Lower leg skin (tissue), 4 donors: ENCODE results near the gene UST. TPM values are rescaled to one million over a fixed set of nuclear protein-coding genes. Genes with fewer than 3 reads are reported as not detected.

ENCODE experiments used
- DNase-seq, 2 donors: peaks; one replicate each; pipeline ENCODE4 v3.0.0-alpha.2; 2019; ENCODE audit warnings: low spot score in 2 of 2
- H3K4me3 ChIP-seq: fragments of 200-600 bp; sonication (generic); 2 replicates; pipeline ENCODE4 v1.5.1; 2017; ENCODE audit warnings: mild to moderate bottlenecking, low read depth; ENCODE audit not compliant: poor library complexity, severe bottlenecking
- CTCF ChIP-seq, 3 donors: fragments of 450-650 bp; IDR thresholded peaks; one replicate each; pipeline ENCODE4 v1.5.1; 2016; ENCODE audit warnings: antibody characterized with exemption in 3 of 3, mild to moderate bottlenecking in 3 of 3, moderate library complexity in 2 of 3
- POLR2A ChIP-seq, 2 donors: fragments of 450-650 bp; IDR thresholded peaks; one replicate each; pipeline ENCODE4 v1.6.1; 2016 to 2017; ENCODE audit warnings: antibody characterized with exemption in 2 of 2, mild to moderate bottlenecking in 1 of 2, moderate library complexity in 1 of 2
- WGBS, 2 donors: methylation state at CpG; one replicate each; pipeline ENCODE4 v1.1.5; 2018; 5-methylcytosine and 5-hydroxymethylcytosine counted together
- intact Hi-C: fragments of 100-400 bp; cut with DNase I; formaldehyde crosslinking; loops from one replicate; pipeline ENCODE4 v1.15.0; 2023; ENCODE audit warnings: low total_unique reads
- total RNA-seq, 4 donors: library from RNA; depleted of rRNA; stranded (reverse); fragments of >200 nt; gene quantifications; one replicate each; pipeline ENCODE4 v1.1.0, GENCODE V29; 2016

UST gene
- total RNA-seq, 4 donors from 2014 or later = 12.2 to 21.7 (median 17.7) TPM

GRCh38 chr6:148935705-148936435 is 189.0 kb downstream of the UST start:
- TF ChIP-seq POLR2A (IDR thresholded peaks at IDR 0.05) (no peak), CTCF (IDR thresholded peaks at IDR 0.05) (no peak)
- no peak for DNase-seq
- intact Hi-C loops = no loop called here
- no peak overlapping the region for H3K4me3 ChIP-seq
- 60 to 63% methylated on average over 7 of the region's 7 CpGs for WGBS, 2 donors

GRCh38 chr6:148943451-148943850 is 196.6 kb downstream of the UST start:
- TF ChIP-seq CTCF (IDR thresholded peaks at IDR 0.05) = no peak
- TF ChIP-seq POLR2A (IDR thresholded peaks at IDR 0.05) = no peak
- no peak for DNase-seq
- intact Hi-C loops = loop anchor here (10.0 kb wide), 1 partner anchor 199 kb away; the partner anchor contains the start of gene UST
- H3K4me3 ChIP-seq = no peak overlapping the region
- WGBS, 2 donors = 49 to 65% methylated on average over 1 of the region's 1 CpG

DNA sequence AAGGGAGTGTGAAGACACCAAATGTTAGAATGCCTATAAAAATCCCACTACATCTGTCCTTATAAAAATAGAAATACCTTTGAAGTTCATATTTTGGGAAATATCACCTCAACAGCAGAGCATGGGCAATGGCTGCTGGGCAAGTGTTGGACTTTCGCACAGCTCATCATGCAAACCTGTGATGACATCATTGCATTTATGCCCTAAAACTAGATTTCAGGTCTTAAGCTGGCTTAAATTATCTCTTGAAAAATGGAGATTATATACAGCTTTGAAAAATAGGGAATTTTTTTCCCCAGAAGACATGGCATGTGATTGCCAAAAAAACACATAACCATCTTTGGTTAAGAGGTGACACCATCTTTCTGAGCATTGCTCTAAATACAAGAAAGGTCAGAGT is 197.8 kb downstream of the UST start:
- 97 to 100% methylated on average over 1 of the region's 1 CpG for WGBS, 2 donors
- no peak overlapping the region for H3K4me3 ChIP-seq
- TF ChIP-seq CTCF (IDR thresholded peaks at IDR 0.05) = no peak
- TF ChIP-seq POLR2A (IDR thresholded peaks at IDR 0.05) = no peak
- intact Hi-C loops = loop anchor here (10.0 kb wide), 1 partner anchor 200 kb away; the partner anchor contains the start of gene UST
- no peak for DNase-seq

- WGBS, 2 donors = 67 to 75% methylated on average over 8 of the region's 8 CpGs
- no peak for DNase-seq
- no peak overlapping the region for H3K4me3 ChIP-seq
- TF ChIP-seq POLR2A (IDR thresholded peaks at IDR 0.05) (no peak), CTCF (IDR thresholded peaks at IDR 0.05) (no peak)
- intact Hi-C loops = loop anchor here (10.0 kb wide), 1 partner anchor 201 kb away; the partner anchor contains the start of gene UST
These were observed 198.6 kb downstream of the UST start for GRCh38 chr6:148945301-148946021.

- TF ChIP-seq CTCF (IDR thresholded peaks at IDR 0.05) (peak in 1 of 3 donors; percentile 73), POLR2A (IDR thresholded peaks at IDR 0.05) (no peak)
- intact Hi-C loops = loop anchor here (10.0 kb wide), 1 partner anchor 203 kb away; the partner anchor contains the start of gene UST
- 28 to 29% methylated on average over 12 of the region's 12 CpGs for whole genome bisulfite sequencing, 2 donors
- peak; percentile 81 to 97 for DNase-seq
- no peak overlapping the region for H3K4me3 ChIP-seq
These were observed 201.0 kb downstream of the UST start for GRCh38 chr6:148947621-148948444.
